Fibroblast of skin of back (primary cell): ENCODE results near the gene ANXA3.
A peak's percentile ranks its signal among the peaks of the same experiment; 100 is the strongest.

ENCODE experiments used
- DNase-seq: peaks from one replicate; pipeline ENCODE4 v3.0.0-alpha.2; 2013

The ANXA3 gene

DNA sequence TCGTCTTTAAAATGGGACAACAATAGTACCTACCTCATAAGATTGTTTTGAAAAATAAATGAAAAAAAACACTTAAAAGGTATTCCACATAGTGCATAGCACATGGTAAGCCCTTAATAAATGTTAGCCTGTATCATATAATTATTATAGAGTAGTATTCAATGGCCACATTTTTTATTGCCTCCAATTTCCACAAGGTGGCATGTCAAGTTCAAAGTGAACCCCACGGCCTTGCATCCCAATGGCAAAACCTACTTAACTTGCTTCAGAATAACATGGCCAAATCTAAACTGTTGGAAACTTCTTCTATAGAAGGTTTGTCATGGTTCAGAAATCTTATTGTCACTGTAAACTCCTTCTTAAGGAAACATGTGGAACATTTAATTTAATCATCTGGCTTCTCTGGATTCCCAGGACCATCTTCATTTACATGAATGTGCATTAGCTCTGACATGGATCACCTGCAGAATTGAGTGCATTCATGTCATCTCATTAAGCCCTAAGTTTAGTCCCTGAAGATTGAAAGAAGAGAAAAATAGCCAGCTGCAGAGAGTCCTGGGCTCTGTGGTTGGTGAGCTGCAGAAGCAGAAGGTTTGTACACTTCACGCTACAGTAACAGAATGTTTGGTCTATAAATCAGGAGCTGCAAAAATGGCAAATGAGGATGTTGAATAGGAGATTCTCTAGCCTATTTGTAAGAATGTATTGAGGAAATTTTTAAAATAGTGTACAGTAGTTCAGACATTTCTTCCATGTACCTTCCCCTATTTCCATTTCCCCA is 61.0 kb downstream of the ANXA3 start:
- peak; percentile 63 for DNase-seq

- DNase-seq: no peak
Observed at GRCh38 chr4:78613522-78614321, 62.2 kb downstream of the ANXA3 start.

DNA sequence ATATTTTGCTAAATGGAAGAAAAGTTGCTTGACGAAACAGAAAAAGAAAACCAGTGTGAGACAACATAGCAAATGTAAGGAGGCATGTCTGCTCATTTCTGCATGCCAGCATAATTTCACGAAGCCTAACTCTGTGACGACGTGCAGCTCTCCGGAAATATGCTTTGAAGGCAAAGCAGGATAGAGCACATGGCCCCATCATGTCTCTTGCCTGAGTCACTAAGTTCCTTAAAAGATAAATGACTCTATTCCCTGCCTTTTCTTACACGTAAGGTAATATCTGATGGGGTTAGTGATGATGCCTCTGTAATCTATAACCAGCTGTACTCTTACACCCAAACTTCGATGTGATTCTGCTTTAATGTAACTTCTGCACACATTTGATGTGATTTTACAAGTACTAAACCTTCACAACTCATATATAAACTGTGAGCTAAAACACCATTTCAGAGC is 64.5 kb downstream of the ANXA3 start:
- peak; percentile 71 for DNase-seq

- DNase-seq: no peak
Observed at GRCh38 chr4:78618436-78618835, 66.9 kb downstream of the ANXA3 start.

- peak; percentile 7 for DNase-seq
Observed at GRCh38 chr4:78621395-78621794, 69.8 kb downstream of the ANXA3 start.

GRCh38 chr4:78622253-78622979 is 70.8 kb downstream of the ANXA3 start:
- peak; percentile 67 for DNase-seq

GRCh38 chr4:78624048-78624447 is 72.5 kb downstream of the ANXA3 start:
- no peak for DNase-seq

- no peak for DNase-seq
Observed at GRCh38 chr4:78625073-78625472, 73.5 kb downstream of the ANXA3 start.

GRCh38 chr4:78627046-78627965 is 75.7 kb downstream of the ANXA3 start:
- no peak for DNase-seq

GRCh38 chr4:78627966-78628678 is 76.6 kb downstream of the ANXA3 start:
- DNase-seq: no peak

- DNase-seq: no peak
Observed at GRCh38 chr4:78629991-78630541, 78.5 kb downstream of the ANXA3 start.

- DNase-seq: no peak
Observed at GRCh38 chr4:78630615-78631014, 79.0 kb downstream of the ANXA3 start.

DNA sequence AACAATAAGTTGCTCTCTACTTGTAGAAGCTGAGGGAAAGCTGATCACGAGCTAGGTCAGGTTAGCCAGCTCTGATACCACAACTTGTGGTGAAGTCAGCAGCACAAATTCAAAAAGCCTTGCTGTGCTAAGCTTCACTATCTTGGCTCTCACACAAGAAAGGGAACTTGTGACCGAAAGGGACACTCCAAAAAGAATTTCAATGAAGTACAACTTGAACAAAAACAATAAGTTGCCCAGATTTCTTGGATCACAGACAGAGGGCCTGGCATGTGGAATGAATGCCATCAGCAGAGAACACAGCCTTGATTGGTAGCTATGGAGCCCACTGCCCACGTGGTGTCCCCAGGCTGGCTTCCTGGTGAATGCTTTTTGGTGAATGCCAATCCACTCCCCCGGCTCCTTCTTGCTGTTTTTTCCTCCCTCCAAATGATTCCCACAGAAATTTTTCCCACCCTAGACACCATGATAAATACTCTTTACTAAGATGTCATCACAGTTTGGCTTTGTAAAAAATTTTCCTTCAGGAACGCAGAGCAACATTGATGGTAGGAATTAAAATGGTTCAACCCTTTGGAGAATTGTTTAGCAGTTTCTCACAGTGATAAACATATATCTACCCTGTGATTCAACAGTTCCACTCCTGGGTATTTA is 82.6 kb downstream of the ANXA3 start:
- peak; percentile 33 for DNase-seq

DNA sequence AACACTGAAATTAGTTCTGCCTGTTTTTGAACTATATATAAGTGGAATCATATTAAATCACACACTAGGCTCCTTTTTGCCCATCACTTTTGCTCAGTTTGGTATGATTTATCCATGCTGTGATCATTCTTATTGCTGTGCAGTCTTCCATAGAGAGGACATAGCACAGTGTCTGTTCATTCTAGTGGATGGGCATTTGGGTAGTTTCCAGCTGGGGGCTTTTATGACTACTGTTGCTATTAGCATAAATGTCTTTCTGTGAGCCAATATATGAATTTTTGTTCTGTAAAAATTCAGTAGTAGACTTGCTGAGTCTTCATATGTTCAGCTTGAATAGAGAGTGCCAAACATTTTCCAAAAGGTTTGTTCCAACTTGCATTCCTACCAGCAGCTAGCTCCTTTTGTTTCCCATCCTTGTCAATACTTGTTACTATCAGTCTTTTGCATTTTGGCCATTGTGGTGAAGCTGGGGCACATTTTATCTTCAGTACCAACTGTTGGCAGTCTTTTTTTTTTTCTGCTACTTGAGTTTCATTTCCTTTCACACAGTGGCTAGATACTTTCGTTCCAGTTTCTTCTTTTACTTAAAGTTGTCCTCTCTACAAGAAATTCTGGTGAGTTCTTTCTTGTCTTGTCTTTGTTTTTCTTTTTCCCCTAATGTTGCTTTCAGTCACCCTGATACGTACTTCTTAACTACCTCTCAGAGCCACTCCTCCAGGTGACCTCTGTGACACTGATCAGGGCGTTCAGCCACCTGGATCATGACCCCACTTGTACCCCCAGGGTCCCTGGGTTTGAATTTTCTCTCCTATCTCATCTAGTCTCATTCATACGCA is 87.0 kb downstream of the ANXA3 start:
- no peak for DNase-seq

- no peak for DNase-seq
Observed at GRCh38 chr4:78640714-78641113, 89.1 kb downstream of the ANXA3 start.

GRCh38 chr4:78642934-78643333 is 91.4 kb downstream of the ANXA3 start:
- DNase-seq: no peak

- no peak for DNase-seq
Observed at GRCh38 chr4:78644063-78644691, 92.6 kb downstream of the ANXA3 start.

DNA sequence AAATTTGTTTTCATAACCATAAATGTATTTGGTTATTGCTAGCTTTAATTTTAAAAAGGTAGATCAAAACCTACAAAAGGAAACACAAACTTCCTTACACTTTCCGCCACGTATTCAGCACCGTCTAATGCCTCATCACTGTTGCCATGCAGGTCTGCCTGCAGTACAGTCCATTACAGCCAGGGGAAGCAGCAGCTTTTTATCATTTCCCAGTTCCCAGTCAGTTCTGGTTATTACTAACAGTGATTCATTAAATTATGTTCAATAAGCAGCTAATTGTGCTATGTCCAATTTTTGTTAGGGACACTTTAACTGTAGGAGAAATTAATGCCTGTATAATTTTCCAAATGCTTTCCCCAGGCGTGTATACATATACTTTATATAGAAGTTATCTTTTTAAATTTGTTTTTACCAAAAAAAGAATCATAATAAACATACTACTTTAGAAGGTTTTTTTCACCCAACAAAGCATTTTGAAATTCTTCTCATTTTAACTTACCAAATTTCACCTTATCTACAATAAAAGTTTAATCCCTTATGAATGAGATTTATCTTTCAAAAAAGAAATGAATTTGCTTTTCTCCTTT is 93.3 kb downstream of the ANXA3 start:
- peak; percentile 70 for DNase-seq
